Activated T-helper 2 cell treated with anti-CD3 and anti-CD28 coated beads, Interferon-gamma antibody, Interleukin-2, Interleukin-4, amounts not matched to agents 10 μg/mL and 5 μg/mL and 100 μg/mL, durations not matched to agents 14 hours and 24 hours and 36 hours (primary cell): ENCODE measurements around the gene PITPNC1. TPM values are rescaled to one million over a fixed set of nuclear protein-coding genes. Genes with fewer than 3 reads are reported as not detected.

Experiments
- DNase-seq: peaks from one replicate; pipeline ENCODE4 v3.0.0; 2021; ENCODE audit warnings: low spot score
- H3K27ac Mint-ChIP-seq: one replicate; pipeline ENCODE4 v1.8.0; 2021; ENCODE audit warnings: mixed read lengths
- H3K27me3 Mint-ChIP-seq: one replicate; pipeline ENCODE4 v1.8.0; 2021; ENCODE audit warnings: low read depth, mixed read lengths
- H3K36me3 Mint-ChIP-seq: one replicate; pipeline ENCODE4 v1.8.0; 2021; ENCODE audit warnings: low read depth, mixed read lengths
- H3K4me1 Mint-ChIP-seq: one replicate; pipeline ENCODE4 v1.8.0; 2021; ENCODE audit warnings: low read depth, mixed read lengths
- H3K4me3 Mint-ChIP-seq: one replicate; pipeline ENCODE4 v1.8.0; 2021; ENCODE audit warnings: low read depth, mild to moderate bottlenecking, moderate library complexity, mixed read lengths
- H3K9me3 Mint-ChIP-seq: one replicate; pipeline ENCODE4 v1.8.0; 2021; ENCODE audit warnings: mixed read lengths
- intact Hi-C: fragments of 100-400 bp; cut with micrococcal nuclease; formaldehyde crosslinking; loops from one replicate; pipeline ENCODE4 v1.15.1; 2023
- total RNA-seq: library from RNA; stranded (reverse); gene quantifications from 2 replicates; pipeline ENCODE4 v1.2.3, GENCODE V29; 2022

PITPNC1 gene
- total RNA-seq, 1 donor from 2014 or later: 11.2 TPM

DNA sequence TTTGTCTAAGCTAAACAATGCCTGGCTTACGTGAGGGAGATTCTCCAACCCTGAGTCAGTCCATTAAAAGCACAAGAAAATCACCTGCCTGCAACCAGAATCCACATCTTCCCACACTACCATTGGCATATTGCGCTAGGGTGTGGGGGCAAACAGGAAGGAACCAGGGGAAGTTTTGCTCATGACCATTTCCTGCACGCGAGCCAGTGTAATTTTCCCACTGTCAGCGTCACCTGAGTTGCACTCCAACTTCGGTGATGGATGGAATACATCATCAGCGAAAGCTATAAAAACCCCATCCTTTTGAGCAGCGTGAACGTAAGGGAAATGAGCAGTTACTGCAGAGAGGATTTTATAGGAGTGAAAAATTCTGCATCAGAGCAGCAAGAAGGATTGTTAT, 172.7 kb downstream of the PITPNC1 start:
- no peak overlapping the region for H3K27ac Mint-ChIP-seq

DNA sequence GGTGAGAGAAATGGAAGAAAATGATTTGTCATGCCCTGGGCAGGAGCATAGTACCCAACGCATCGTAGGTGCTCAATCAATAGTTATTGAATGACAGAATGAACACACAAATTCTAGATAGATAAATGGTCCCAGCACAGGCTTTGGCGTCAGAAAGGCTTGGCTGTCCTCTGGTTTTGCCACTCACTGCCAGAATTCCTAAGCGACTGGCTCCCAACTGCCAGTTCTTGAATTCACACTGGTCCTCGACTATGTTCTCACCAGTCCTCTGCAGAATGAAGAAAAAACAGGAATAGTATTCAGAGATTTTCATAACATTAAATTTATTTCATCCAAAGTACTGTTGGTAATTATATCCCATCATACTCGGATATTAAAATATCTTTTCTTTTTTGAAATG, 177.6 kb downstream of the PITPNC1 start:
- intact Hi-C loops: no loop called here
- Mint-ChIP-seq H3K4me3 (no peak overlapping the region), H3K27ac (no peak overlapping the region), H3K36me3 (no peaks in the 10 kb centered on the region), H3K4me1 (peaks cover 1% of the 10 kb centered on the region), H3K9me3 (no peaks in the 10 kb centered on the region), H3K27me3 (no peaks in the 10 kb centered on the region)
- DNase-seq: no peak

More for the DNA sequence above, 172.7 kb downstream of the PITPNC1 start:
- Mint-ChIP-seq H3K4me1 (peaks cover 3% of the 10 kb centered on the region), H3K4me3 (no peak overlapping the region), H3K27me3 (no peaks in the 10 kb centered on the region), H3K9me3 (no peaks in the 10 kb centered on the region), H3K36me3 (no peaks in the 10 kb centered on the region)
- intact Hi-C loops: no loop called here
- no peak for DNase-seq

DNA sequence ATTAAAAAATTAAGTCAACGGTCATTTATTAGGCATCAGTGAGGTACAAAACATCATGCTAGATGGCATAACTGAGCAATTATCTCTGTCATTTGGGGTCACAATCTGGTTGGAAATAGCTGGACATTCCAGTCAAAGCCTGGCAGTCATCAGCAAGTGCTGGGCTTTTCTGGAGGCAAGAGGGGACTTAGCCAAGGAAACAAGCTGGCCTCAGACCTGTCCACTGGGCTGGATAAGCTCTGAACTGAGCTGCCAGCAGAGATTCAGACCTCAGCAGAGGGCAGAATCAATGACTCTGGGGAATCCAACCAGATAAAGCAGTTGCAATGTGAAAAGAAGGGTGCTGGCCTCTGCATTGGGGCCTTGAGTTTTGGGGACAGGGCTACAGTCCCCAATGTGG, 178.8 kb downstream of the PITPNC1 start:
- no peaks in the 10 kb centered on the region for H3K4me1 Mint-ChIP-seq
- H3K27ac Mint-ChIP-seq: no peak overlapping the region

GRCh38 chr17:67557052-67557845, 180.2 kb downstream of the PITPNC1 start:
- no peaks in the 10 kb centered on the region for H3K4me1 Mint-ChIP-seq
- H3K4me3 Mint-ChIP-seq: no peak overlapping the region
- no peaks in the 10 kb centered on the region for H3K9me3 Mint-ChIP-seq
- DNase-seq: no peak
- H3K27me3 Mint-ChIP-seq: no peaks in the 10 kb centered on the region
- no peak overlapping the region for H3K27ac Mint-ChIP-seq
- no peaks in the 10 kb centered on the region for H3K36me3 Mint-ChIP-seq
- intact Hi-C loops: no loop called here

More for the DNA sequence above, 178.8 kb downstream of the PITPNC1 start:
- Mint-ChIP-seq H3K9me3 (no peaks in the 10 kb centered on the region), H3K4me3 (no peak overlapping the region), H3K27me3 (no peaks in the 10 kb centered on the region), H3K36me3 (no peaks in the 10 kb centered on the region)
- DNase-seq: no peak
- intact Hi-C loops: no loop called here

- Mint-ChIP-seq H3K4me3 (no peak overlapping the region), H3K27ac (no peak overlapping the region), H3K4me1 (no peaks in the 10 kb centered on the region), H3K36me3 (no peaks in the 10 kb centered on the region), H3K27me3 (no peaks in the 10 kb centered on the region), H3K9me3 (no peaks in the 10 kb centered on the region)
- no peak for DNase-seq
- intact Hi-C loops: no loop called here
Observed at GRCh38 chr17:67557921-67558320, 180.8 kb downstream of the PITPNC1 start.

- no peak for DNase-seq
- no peaks in the 10 kb centered on the region for H3K36me3 Mint-ChIP-seq
- no peaks in the 10 kb centered on the region for H3K27me3 Mint-ChIP-seq
- intact Hi-C loops: no loop called here
- no peaks in the 10 kb centered on the region for H3K4me1 Mint-ChIP-seq
- H3K9me3 Mint-ChIP-seq: no peaks in the 10 kb centered on the region
- no peak overlapping the region for H3K27ac Mint-ChIP-seq
- H3K4me3 Mint-ChIP-seq: no peak overlapping the region
Observed at GRCh38 chr17:67558740-67559380, 181.8 kb downstream of the PITPNC1 start.

DNA sequence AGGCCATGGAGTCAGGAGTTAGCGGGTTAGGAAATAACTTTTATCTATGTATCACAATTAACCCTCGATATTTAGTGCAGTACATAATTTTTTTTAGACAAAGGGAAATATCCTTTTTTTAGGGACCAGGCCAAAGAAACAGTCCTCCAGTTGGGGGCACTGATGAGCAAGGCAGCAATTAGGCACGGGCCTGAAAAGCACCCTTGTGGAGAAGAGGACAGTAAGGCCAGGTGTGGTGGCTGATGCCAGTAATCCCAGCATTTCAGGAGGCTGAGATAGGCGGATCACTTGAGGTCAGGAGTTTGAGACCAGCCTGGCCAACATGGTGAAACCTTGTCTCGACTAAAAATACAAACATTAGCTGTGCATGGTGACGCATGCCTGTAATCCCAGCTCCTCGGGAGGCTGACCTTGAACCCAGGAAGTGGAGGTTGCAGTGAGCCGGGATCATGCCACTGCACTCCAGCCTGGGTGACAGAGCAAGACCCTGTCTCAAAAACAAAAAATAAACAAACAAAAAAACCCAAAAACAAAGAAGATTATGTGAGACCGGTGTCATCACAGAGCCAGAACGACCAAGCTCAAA, 182.4 kb downstream of the PITPNC1 start:
- intact Hi-C loops: no loop called here
- DNase-seq: no peak
- Mint-ChIP-seq H3K4me3 (no peak overlapping the region), H3K36me3 (no peaks in the 10 kb centered on the region), H3K4me1 (no peaks in the 10 kb centered on the region), H3K9me3 (no peaks in the 10 kb centered on the region), H3K27ac (no peak overlapping the region), H3K27me3 (no peaks in the 10 kb centered on the region)

- Mint-ChIP-seq H3K4me1 (no peaks in the 10 kb centered on the region), H3K4me3 (no peak overlapping the region), H3K27ac (no peak overlapping the region), H3K9me3 (no peaks in the 10 kb centered on the region), H3K36me3 (no peaks in the 10 kb centered on the region), H3K27me3 (no peaks in the 10 kb centered on the region)
- intact Hi-C loops: no loop called here
- no peak for DNase-seq
Observed at GRCh38 chr17:67562005-67562404, 184.9 kb downstream of the PITPNC1 start.

GRCh38 chr17:67563692-67564228, 186.7 kb downstream of the PITPNC1 start:
- intact Hi-C loops: no loop called here
- H3K27me3 Mint-ChIP-seq: no peaks in the 10 kb centered on the region
- no peak for DNase-seq
- no peak overlapping the region for H3K27ac Mint-ChIP-seq
- no peaks in the 10 kb centered on the region for H3K4me1 Mint-ChIP-seq
- no peaks in the 10 kb centered on the region for H3K36me3 Mint-ChIP-seq
- no peaks in the 10 kb centered on the region for H3K9me3 Mint-ChIP-seq
- H3K4me3 Mint-ChIP-seq: no peak overlapping the region

DNA sequence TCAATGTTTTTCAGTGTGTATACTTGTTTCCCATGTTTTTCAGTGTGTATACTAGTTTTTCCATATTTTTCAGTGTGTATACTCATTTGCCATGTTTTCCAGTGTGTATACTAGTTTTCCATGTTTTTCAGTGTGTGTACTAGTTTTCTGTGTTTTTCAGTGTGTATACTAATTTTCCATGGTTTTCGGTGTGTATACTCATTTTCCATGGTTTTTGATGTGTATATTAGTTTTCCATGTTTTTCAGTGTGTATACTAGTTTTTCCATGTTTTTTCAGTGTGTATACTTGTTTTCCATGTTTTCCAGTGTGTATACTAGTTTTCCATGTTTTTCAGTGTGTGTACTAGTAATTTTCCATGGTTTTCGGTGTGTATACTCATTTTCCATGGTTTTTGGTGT, 188.0 kb downstream of the PITPNC1 start:
- Mint-ChIP-seq H3K4me1 (no peaks in the 10 kb centered on the region), H3K36me3 (no peaks in the 10 kb centered on the region), H3K9me3 (no peaks in the 10 kb centered on the region), H3K27me3 (no peaks in the 10 kb centered on the region), H3K27ac (no peak overlapping the region), H3K4me3 (no peak overlapping the region)
- DNase-seq: no peak
- intact Hi-C loops: no loop called here

DNA sequence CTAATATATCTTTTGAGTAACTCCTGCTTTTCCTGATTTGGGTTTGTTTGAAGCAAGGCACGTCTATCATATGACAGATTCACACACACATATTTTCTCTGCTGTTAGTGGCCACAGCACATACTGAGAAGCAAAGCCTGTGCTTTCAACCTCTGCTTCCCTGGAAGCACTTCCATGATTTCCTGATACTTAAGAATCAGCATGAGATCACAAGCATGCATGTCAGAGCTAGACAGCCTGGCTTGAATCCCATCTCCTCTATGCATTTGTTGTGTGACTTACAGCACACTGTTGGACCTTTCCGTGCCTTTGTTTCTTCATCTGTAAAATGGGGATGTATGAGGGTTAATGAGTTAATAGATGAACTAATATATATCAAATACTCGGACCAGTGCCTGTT, 189.6 kb downstream of the PITPNC1 start:
- Mint-ChIP-seq H3K9me3 (no peaks in the 10 kb centered on the region), H3K27me3 (no peaks in the 10 kb centered on the region), H3K4me3 (no peak overlapping the region), H3K36me3 (no peaks in the 10 kb centered on the region), H3K4me1 (no peaks in the 10 kb centered on the region), H3K27ac (no peak overlapping the region)
- DNase-seq: no peak
- intact Hi-C loops: no loop called here

GRCh38 chr17:67569015-67569451, 192.0 kb downstream of the PITPNC1 start:
- Mint-ChIP-seq H3K9me3 (no peaks in the 10 kb centered on the region), H3K27ac (no peak overlapping the region), H3K4me1 (no peaks in the 10 kb centered on the region), H3K4me3 (no peak overlapping the region), H3K27me3 (no peaks in the 10 kb centered on the region), H3K36me3 (no peaks in the 10 kb centered on the region)
- DNase-seq: no peak
- intact Hi-C loops: no loop called here

- H3K27me3 Mint-ChIP-seq: no peaks in the 10 kb centered on the region
- intact Hi-C loops: no loop called here
- no peaks in the 10 kb centered on the region for H3K4me1 Mint-ChIP-seq
- H3K27ac Mint-ChIP-seq: no peak overlapping the region
- no peak overlapping the region for H3K4me3 Mint-ChIP-seq
- H3K9me3 Mint-ChIP-seq: no peaks in the 10 kb centered on the region
- no peaks in the 10 kb centered on the region for H3K36me3 Mint-ChIP-seq
- no peak for DNase-seq
Observed at GRCh38 chr17:67569873-67570272, 192.8 kb downstream of the PITPNC1 start.
